GM19099 (cell line): ENCODE results near the gene SDHB.

Source experiments
- POLR2A ChIP-seq: IDR thresholded peaks from 3 replicates; pipeline ENCODE4 v1.6.1; 2011; ENCODE audit warnings: low read depth; ENCODE audit not compliant: insufficient read length; ENCODE audit errors: extremely low read depth

Gene SDHB

DNA sequence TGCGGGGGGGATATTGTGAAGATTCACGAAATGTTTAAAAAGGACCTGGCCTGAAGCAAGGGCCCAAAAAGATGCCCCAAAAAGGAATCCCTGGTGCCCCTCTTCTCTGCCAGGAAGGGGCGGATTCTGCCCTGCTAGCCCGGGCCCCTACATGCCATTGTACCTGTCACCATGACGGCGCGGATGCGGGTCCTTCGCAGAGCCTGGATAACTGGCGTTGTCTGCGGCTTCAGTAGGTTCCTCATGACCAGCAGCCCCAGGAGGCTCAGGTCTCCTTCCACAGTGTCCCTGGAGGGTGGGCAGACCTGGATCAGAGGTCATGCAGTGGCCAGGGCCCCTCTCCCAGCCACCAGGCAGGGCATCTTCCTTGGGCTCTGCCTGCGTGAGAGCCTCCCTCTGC, 62.3 kb downstream of the SDHB start:
- TF ChIP-seq POLR2A, result no peak

DNA sequence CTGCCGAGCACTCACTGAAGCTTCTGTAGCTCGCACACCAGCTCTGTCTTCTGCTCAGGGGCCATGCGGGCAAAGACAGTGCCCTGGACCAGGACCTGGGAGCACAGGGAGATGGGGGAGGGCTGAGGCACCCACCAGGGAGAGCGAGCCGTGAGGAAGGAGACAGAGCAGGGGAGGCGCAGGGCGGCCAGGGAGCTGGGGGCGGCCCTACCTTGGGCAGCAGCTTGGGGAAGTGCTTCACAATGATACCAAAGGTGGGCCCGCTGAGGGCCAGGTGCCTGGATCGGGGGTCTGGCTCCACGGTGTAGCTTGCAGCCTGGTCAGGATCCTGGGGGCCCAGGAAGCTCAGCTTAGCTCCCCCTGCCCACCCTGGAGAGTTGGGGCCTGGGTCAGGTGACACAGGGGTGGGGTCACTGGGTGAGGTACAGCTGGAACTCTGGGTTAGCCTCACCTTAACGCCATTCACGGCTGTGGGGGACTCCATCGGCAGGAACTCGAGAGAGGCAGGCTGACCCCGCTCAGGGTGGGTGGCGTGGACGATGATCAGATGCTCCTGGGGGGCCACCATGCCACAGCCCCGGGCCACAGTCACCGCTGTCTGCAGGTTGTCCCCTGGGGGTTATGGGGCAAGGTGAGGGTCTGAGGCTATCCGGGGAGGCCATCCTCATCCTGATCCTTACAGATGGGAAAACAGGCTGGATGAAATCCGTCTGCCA, 64.0 kb downstream of the SDHB start:
- TF ChIP-seq POLR2A, result no peak

DNA sequence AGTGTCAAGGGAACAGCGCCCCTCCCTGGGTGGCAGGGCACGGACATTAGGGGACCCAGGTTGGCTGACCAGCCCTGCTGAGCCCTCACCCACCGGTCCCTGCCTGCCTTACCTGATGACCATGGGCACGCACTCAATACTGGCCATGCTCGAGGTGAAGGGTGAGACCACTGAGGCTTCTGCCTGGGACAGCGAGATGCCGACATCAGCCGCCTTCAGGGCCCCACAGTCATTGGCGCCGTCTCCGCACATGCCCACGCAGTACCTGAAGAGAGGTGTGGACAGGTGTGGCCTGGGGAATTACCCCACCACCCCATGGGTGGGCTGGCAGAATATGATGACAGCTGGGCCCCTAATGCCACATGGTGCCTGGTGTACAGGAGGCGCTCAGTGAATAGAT, 65.6 kb downstream of the SDHB start:
- no peak for TF ChIP-seq POLR2A

DNA sequence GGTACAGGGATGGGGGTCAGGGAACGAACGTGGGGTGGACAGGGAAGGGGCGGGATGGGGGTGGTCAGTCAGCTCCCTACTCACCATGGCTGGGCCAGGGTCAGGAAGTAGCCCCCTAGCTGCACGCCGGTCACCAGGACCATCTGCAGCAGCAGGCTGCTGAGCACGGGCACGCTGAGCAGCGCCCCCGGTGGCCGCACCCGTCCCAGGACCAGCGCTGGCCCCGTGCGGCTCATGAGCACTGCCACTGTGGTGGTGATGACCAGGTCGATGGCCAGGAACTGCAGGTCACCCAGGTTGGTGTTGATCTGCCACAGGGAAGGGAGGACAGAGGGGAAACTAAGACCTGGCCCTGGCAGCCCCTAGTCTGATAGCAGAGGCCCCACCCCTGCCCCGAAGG, 66.9 kb downstream of the SDHB start:
- TF ChIP-seq POLR2A, result no peak

DNA sequence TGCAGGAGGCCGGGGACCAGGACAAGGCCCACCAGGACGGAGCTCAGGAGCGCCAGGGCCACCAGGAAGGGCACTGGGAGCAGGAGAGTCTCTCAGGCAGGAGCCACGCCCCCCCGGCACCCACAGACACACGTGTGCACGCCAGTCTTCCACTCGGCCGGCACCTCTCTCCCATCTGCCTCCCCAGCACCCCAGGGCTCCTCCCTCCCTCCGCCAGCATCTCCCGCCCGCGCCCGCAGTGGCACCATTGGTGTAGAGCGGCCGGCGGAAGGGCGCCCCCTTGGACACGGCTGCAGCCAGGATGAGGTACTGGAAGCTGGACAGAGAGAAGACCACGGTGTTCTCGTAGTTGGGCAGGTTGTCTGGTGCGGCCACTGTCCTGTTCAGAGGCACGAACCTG, 67.3 kb downstream of the SDHB start:
- TF ChIP-seq POLR2A, result no peak

DNA sequence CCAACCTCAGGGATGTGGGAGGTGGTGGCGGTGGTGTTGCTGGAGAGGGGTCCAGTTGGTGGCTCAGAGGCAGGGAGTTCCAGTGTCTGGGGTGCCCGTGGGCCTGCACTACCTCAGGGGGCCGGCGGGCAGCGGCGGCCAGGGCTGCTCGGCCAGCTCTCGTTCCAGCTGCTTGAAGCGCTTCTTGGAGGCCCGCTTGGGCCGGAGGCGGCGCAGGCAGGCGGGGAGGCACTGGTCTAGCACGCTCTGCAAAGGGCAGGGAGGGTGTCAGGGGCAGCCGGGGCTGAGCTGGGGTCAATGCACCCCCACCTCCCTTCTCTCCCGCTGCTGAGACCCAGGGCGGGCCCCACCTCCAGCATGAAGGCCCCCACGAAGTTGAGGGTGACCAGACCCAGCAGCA, 67.7 kb downstream of the SDHB start:
- no peak for TF ChIP-seq POLR2A

DNA sequence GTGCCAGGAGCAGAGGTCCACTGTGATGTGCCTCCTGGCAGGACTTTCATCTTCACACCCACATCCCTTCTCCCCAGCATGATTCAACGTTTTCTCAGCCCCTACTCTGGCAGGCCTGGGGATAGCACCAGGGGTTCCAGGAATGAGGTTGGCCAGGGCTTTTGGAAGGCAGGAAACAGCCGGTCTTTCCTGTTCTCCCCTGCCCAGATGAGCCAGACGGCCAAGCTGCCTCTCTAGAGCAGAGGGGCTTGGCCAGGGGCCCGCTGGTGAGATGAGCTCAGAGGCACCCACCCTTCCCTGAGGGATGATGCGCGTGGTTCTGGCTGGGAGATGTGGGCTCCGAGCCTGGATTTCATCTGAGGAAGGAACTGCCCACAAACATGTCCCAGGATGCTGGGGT, 69.1 kb downstream of the SDHB start:
- no peak for TF ChIP-seq POLR2A

DNA sequence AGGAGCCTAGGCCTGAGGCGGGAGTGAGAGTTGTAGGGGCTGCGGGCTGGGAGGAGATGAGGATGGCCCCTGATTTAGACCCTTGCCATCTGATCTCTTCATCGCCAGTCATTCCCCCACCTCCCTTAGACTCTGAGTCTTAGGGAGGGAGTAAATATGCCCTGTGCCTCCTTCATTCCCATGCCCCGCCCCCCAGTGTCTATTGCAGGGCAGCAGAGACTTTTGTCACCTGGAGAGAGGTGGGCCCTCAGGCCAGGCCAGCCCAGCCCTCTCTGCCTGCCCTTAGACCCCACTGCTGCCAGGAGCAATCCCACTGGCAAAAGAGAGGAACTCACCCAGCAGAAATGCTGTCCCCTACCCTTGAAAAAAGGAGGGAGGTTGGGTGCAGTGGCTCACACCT, 70.2 kb downstream of the SDHB start:
- no peak for TF ChIP-seq POLR2A

DNA sequence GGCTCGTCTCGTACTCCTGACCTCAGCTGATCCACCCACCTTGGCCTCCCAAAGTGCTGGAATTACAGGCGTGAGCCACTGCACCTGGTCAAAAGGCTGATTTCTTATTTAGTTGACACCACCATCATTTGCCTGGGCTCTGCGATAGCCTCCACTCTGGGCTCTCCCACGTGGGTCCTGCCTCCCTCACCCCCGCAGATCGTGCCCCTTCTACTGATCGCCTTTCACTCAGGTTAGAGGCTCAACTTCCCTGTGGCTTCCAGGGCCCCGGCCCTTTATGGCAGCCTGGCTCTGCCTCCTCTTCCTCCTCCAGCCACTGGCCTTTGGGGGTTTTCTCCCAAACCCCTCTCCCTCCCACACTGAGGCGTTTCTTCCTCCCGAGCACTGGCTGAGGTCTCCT, 70.9 kb downstream of the SDHB start:
- no peak for TF ChIP-seq POLR2A

DNA sequence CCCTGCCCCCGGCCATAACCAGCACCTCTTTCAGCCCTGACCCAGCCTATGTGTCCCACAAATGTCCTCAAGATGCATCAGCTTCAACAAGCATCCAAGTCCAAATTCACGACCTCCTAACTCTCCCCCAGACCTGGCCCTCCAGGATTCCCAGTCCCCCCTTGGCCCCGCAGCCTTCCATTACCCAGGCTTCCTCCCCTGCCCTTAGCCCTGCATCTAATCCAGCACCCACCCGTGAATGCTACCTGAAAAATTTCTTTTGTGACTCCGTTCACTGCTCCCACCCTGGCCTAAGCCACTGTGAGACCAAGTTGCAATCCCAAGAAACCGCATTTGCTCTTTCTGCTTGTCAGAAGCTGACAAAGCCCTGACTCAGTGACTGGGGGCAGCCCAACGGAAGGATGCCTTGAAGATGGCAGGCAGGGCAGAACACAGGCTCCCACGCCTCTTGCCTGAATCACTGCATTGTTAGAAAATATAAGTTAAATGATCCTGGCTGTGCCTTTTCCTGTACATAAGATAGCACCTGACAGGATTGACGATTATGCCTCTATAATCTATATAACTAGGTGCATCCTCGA, 72.5 kb downstream of the SDHB start:
- TF ChIP-seq POLR2A, result no peak

DNA sequence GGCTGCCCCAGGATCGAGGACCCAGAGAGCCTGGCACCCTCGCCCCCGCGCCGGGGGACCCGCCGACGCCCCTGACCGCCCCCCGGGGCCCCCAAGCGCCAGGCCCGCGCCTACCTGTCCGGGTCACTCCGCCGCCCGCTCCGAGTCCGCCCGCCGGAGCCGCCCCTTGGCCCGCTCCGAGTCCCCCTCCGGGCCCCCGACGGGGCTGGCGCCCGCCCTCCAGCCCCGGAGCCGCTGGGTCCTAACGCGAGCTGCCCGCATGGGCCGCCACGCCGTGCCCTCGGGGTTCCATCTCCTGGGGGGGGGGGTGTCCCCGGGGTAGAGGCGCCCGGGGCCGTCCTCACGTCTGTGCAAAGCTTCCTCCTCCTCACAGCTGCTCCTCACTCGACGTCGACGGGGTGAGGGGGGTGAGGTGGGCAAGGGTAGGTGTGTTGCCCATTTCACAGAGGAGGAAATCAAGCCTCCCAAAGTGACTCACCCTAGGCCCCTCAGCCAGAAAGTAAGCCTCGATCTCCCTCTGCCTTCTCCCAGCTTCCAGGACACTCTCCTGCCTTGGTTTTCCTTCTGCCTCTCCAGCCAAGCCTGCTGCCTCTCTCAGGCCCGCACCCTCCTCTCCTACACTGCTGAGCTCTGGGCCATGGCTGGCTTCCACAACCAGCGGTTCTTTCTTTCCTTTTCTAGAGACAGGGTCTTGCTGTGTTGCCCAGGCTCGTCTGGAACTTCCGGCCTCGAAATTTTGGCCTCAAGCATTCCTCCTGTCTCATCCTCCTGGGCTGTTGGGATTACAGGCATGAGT, 73.2 kb downstream of the SDHB start, which contains the start of gene MFAP2:
MFAP2 (minus strand) TSS at position 148 of the 796 bp plus-strand sequence. CDS start 2,347 bp downstream, outside the sequence.
- TF ChIP-seq POLR2A, result no peak

DNA sequence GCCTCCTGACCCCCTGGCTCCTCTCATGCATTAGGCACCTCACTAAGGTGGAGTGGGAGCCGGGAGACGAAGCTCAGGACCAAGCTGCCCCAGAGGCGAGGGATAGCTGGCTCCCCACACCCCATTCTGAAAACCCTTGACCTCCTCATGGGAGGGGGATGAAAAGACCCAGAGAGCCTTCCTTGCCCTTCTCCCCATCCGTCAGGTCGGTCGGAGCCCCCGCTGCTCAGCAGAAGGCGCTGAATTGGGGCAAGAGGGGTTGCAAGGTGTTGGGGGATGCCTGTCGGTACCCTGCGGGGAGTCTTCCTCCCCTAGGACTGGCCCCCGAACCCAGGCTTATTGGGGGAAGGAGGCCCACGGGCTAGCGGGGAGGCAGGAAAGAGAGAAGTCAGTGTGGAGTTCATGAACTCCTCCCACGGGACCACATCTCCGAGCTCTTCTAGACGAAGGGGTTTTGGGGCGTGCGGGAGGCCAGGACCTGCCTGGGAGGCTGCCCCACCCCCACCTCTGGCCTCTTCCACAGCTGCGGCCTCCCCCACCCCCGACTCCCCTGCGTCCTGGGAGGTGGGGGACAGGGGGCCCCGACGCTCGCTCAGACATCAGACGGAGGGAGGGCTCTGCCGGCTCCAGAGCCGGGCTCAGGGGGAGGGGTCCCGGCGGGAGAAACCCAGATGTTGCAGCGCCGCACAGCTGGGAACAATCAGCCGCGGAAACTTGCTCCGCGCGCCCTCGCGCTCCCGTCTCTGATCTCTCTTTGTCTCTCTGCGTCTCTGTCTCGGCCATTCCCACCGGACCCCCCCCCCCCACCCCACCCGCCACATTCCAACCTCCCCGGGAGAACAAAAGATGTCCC, 74.1 kb downstream of the SDHB start:
- no peak for TF ChIP-seq POLR2A

DNA sequence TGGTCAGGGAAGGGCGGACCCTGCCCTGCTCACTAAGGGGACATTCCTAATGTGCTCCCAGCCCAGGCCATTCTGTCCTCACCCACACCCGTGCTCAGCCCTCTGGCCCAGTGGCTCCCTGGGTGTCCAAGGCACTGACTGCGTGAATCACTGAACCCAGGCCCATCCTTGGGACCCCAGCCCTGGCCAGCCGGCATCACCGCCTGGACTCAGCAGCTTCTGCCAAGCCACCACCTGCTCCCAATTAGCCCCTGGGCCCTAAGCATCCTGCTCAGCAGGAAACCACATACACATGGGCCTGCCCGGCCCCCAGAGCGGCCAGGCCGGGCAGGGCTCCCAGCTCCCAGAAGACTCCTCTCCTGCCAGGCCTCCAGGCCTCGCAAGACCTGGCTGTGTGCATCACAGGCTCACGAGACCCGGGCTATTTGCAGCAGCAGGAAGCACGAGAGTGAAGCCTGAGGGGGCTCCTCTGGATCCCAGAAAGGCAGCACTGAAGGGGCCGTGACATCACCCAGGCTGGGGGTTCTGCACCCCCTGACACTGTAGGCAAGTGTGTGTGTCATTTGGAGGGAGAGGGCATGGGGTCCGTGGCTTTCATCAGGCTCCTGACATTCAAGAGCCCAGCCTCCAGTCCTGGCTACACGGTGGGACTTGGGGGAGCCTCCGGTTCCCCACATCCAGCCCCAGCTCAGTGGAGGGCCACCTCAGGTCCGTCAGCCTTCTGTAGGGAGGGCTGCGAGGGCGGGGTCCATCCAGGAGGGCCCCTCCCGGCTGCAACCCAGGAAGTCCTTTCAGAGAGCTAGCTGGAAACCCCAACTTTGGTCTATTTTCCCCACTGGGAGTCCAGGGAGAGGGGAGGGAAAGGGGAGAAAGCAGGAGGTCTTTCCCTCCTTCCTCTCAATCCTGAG, 75.0 kb downstream of the SDHB start:
- TF ChIP-seq POLR2A, result no peak

DNA sequence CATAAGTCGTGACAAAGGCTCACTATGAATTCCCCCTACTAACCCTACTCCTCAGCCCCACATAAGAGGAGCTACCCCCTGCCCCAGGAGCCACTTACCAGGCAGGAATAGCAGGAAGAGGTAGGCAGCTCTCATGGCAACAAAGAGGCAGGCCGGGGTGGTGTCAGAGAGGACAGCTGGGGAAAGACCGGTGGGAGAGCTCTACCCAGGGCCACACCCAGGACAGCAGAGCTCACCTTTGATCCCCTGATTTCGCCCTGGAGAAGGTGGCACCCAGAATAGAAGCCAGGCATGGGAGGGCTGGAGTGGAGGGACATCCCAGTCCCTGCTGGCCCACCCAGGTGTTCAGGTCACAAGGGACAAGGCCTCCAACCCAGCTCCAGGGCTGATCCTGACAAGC, 75.7 kb downstream of the SDHB start:
- no peak for TF ChIP-seq POLR2A
